Liver (tissue), 3 donors: ENCODE results near the gene HRH4.

Experiments used
- CTCF ChIP-seq: fragments of 150-350 bp; IDR thresholded peaks from 2 replicates; pipeline ENCODE4 v1.5.1; 2017; ENCODE audit warnings: improper control_type of control experiment, low read depth, low read length; ENCODE audit not compliant: missing input control
- RAD21 ChIP-seq, 2 donors: IDR thresholded peaks; 2 replicates each; pipeline ENCODE4 v1.6.1; 2016; ENCODE audit warnings: antibody characterized with exemption in 2 of 2, mild to moderate bottlenecking in 2 of 2
- donor health status: healthy.
- donor health status: healthy.

GRCh38 chr18:24500766-24501165, 40.3 kb downstream of the HRH4 start:
- TF ChIP-seq CTCF (no peak), RAD21 (IDR thresholded peaks at IDR 0.05) (no peak)
